ENCODE measurements around the gene CHRD.
"Not testable (repeated sequence)": the region's sequence is repeated elsewhere in the genome, so short reads cannot be mapped to it uniquely, and the experiment has no call there.

CHRD gene

DNA sequence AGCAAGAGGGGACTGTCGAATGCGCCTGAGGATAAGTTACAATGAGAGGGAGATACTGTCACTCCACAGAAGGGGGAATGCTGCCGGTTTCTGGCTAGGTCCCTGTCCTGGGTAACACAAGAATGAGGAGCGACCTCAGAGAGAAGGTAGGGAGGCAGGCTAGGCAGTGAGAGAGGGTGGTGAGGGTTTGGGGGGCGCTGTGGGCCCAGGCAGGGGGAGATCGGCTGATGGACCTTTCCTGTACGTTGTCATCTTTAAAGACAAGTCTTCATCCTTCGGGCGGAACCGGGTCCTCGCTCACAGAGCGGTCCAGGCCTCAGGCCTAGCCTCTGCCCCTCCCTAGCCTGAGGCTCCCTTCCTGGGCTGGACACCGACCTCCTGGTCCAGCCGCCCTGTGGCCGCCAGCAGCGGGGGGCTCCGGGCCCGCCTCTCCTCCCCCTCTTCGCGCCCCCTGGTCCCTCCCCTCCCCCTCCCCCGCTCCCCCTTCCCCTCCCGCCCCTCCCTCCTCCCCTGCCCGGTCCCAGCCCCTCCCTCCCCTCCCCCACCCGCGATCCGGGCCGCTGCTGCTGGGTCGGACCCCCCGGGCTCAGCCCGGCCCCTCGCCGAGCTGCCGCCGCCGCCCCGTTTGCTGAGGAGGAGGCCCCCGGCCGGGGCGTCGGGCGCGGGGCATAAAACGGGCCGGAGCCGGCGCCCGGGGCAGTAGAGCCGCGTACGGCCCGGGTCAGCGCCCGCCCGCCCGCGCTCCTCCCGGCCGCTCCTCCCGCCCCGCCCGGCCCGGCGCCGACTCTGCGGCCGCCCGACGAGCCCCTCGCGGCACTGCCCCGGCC lies at the start of gene CHRD:
CHRD (plus strand) TSS at position 697 of the 827 bp plus-strand sequence. CDS start 265 bp downstream, outside the sequence.
- DNase-seq = no peak

DNA sequence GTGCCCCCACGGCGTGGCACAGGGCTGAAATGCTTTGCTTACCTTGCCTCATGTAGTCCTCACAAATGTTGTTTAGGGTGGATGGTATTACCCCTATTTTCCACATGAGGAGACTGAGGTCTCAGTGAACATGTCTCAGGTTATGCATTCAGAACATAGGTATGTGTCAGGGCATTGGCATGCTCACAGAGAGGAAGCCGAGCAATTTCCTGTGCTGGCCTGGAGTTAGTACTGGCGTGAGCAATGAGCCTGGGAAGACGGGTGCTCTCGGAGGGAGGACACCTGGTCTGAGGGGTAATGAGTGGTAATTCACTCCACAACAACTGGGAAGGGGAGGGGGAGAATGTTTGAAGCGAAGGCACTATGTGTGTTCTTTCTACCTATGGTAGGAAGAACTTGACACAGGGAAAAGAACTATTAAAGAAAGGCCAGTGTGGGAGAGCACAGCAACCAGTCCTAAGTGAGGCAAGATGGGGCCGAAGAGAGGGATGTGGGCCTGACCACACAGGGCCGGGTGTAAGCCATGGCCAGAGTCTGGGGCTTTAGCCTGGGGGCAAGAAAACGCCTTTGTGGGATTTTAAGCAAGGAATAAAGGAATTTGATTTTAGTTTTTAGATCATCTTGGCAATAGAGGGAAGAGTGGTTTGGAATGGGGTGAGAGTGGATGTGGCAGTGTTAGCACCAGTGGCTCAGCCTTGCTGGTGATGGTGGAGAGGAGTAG lies 47.3 kb upstream of the CHRD start:
- DNase-seq = no peak

DNA sequence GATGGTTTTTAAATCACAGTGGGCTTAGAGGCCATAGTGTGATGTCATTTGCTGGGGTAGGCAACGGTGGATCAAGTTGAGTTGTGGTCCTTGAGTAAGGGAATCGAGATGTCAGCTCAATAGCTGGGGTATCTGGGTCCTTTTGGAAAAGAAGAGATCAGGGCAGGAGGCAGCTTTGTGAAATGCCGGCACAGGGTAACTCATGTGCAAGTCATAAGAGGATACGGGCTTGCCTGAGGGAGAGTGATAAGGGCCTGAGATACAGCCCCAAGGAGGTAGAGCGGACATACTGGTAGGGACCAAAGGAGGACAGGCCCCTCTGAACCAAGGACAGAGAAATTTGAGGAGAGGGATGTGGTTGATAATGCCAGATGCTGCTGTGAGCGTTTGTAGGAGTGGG lies 46.7 kb upstream of the CHRD start:
- DNase-seq = no peak

DNA sequence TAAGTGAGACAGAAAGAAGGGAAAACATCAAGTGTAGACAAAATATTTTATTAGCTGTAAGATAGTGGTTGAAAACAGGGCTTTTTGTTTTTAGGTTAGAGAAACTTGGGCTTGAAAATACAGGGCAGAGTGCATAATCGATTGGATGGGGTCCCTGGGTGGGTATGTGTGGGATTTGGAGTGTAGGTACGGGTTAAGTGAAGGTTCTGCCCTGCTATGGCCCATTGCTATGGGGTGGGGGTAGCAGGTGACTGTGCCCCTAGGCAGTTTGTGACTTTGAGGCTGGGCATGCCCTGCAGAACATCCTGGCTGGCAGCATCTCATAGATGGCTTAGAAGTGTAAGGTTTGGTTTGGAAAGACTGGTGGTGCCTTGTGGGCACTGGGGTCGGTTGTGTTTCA lies 46.2 kb upstream of the CHRD start:
- DNase-seq = no peak

DNA sequence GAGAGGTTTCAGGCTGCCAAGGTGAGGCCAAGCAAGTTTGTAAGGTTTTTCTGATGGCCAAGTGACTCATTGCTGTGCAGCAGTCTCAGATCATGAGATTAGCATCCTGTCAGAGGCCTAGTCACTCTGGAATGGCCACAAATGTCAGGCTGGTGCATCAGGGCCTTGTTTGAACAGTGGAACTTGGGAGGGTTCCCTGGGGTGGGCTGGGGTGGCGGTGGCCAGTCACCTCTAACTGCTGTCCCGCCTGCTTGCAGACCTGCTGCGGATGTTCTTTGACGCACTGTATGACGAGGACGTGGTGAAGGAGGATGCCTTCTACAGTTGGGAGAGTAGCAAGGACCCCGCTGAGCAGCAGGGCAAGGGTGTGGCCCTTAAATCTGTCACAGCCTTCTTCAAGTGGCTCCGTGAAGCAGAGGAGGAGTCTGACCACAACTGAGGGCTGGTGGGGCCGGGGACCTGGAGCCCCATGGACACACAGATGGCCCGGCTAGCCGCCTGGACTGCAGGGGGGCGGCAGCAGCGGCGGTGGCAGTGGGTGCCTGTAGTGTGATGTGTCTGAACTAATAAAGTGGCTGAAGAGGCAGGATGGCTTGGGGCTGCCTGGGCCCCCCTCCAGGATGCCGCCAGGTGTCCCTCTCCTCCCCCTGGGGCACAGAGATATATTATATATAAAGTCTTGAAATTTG lies 45.2 kb upstream of the CHRD start:
- no peak for DNase-seq

DNA sequence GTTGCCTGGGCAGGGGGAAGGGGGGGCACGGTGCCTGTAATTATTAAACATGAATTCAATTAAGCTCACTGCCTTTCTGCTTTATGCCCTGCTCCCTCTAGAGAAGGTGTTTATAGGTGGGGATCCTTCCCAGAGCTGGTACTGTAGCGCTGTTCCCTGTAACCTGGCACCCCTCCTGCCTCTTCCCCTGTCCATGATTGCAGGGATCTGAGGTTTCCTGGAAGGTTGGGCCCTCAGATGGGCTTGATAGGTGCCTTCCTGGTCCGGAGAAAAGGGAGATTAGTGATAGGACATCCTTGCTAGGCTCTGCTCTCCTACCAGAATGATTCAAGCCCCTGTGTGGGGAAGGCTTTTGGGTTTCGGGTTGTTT lies 44.6 kb upstream of the CHRD start:
- no peak for DNase-seq

DNA sequence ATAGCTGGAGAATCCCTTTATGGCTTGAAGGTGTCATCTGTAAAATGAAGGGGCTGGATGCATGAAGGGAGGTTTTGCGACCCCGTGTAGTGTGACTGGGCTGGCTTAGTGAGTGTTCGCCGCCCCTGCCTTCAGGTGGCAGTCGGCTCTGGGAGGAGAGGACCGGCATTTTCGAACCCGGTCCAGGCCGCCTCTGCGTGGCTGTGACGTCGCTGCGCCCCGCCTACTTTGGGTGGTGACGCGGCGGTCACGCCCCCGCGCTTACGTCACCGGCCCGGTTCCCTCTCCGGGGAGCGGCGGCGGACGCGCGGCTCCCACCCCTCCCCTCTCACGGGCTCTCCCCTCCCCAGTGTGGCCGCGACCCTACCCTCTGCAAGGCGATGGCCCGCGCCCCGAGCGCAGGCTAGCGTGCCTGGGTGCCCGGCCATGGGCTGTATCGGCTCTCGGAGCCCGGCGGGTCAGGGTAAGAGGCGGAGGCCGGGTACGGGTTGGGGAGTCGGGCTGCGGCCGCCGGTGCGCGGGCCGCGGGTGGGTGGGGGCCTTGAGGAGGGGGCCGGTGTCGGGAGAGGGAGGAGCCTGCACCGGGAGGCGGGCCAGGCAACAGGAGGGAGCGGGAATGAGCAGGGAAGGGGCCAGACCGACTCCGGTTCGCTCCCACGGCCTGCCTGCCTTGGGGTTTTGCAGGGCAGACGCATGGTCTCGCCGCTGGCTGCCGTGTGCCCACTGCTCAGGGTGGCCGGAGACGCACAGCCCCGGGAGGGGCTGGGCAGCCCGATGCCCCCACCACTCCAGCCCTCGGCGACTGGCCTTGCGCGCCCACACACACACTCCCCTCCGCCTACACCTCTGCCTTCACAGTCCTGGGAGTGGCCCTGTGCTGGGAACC lies 44.0 kb upstream of the CHRD start:
- peak; percentile 23 for DNase-seq

DNA sequence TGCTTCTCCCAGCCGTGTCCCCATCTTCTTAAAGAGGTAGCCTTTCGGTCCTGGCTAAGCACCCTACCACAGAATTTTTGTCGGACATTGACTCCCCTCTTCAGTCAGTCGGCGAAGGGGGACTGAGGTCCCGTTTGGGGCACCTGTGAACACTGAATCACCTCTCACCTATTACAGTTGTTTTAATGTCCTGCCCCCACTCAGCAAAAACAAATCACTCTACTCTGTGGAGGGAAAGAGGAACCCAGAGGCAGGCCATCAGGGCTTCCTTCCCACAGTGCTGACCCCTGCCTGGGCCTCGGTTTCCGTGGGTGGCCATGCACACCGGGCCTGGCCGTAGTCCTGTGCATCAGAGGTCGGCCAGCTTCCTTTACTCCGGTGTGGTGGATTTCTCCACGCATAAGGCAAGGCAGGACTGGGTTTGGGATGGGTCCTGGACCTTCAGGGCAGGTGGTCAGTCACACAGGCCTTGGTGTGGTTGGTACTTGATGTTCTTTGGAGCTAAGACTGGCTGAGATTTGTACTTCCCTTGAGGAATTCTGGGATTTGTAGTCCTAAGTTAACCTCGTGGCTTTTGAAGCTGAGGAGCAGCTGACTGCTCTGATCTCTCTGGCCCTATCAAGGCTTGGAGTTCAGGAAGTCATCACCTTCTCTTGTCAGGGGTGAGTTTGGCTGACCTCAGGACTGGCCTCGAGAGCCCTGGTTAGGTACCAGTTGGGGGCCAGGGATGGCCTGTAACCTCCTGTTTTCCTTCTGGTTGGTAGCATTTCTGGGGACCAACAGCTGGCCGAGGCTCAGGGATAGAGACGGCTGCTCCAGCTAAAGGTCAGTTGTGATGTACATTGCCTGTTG lies 43.1 kb upstream of the CHRD start:
- DNase-seq = no peak

DNA sequence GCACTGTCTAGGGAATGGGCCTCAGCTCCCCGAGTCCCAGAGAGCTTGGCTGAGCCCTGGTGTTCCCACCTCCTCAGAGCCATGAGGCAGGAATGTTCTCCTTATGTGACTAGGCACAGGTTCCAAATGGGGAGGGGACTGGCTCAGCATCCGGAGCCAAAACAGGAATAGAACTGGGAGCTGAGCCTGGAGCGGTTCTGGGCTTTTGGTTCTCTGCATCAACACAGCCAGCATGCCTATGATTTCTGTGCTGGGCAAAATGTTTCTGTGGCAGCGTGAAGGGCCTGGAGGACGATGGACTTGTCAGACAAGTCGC lies 42.5 kb upstream of the CHRD start, which contains the start of gene FAM131A:
FAM131A (plus strand) TSS at position 202 of the 316 bp plus-strand sequence; CDS start at position 233, 31 bp downstream.
- DNase-seq = no peak

DNA sequence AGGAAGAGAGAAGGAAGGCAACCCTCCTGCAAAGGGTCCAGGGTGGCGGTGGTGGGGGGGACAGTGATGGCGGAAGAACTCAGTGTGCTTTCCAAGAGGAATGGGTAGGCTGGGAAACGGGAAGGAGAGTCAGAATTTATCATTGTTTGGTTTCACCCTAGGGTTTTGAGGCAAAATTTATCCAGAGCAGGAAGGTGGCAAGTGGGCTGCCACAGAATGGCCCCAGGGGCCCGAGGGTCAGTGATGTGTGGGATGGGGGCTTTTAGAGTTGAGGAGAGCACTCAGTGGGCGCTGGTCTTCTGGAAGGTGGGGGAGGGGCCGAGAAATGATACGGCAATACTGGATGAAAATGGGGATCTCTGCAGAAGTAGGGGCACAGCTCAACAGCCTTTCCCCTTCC lies 41.9 kb upstream of the CHRD start:
- DNase-seq = no peak

DNA sequence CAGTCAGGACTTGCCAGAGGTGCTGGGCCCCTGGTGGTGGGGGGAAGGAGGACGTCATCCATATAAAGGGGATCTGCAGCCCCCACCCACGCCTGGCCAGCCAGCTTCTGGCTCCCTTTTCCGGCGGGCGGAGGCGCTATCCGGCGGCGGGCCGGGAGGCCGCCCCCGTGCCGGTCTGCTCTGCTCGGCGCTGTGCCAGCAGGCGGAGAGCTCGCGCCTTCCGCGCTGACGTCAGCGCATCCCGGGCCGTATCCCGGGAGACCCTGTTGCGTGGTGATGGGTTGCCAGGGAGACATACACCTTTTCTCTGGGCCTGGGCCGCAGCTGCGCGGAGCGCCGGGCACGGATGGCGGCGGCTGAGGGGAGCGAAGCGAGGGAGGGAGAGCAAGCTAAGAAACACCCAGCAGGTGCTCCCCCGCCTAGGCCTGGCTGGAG lies 41.3 kb upstream of the CHRD start:
- DNase-seq = peak; percentile 81

DNA sequence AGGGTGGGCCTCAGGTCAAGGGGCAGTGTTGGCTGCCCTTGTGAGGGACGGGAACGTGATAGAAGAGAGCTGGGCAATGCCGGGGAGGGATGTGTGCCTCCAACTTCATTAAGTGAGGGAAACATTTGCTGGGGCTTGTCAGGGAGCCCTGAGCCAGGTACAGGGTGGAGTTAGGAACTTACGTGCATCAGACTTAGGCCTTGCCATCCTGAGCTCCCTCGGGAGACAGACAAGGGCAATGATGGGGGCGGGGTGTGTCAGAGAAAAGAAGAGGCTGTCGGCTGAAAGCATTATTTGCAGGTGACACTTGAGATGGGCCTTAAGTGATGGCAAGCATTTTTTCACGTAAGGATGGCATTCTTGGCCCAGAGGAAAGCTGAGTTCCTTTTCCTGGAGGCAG lies 40.9 kb upstream of the CHRD start:
- DNase-seq = no peak

DNA sequence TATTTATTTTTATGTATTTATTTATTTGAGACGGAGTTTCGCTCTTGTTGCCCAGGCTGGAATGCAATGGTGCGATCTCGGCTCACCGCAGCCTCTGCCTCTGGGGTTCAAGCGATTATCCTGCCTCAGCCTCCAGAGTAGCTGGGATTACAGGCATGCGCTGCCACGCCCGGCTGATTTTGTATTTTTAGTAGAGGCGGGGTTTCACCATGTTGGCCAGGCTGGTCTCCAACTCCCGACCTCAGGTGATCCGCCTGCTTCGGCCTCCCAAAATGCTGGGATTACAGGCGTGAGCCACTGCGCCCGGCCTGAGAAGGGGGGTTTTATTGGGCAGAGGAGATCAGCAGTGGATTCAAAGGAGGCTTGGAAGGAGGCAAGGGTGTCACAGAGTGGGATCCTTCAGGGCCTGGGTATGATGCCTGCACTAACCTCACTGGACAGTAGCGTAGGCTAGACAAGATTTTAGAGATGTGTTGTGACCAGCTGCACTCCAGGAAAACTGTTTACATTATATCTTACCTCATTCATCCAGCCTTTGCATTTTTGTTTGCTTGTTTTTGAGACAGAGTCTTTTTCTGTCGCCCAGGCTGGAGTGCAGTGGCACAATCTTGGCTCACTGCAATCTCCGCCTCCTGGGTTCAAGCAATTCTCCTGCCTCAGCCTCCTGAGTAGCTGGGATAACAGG lies 40.3 kb upstream of the CHRD start:
- not testable (repeated sequence) for DNase-seq

DNA sequence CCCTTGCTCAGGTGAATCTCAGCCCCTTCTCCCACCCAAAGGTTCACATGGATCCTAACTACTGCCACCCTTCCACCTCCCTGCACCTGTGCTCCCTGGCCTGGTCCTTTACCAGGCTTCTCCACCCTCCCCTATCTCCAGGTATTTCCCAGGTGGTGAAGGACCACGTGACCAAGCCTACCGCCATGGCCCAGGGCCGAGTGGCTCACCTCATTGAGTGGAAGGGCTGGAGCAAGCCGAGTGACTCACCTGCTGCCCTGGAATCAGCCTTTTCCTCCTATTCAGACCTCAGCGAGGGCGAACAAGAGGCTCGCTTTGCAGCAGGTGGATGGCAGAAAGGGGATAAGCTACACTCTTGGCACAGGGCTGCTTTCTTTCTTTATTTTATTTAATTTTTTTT lies 37.9 kb upstream of the CHRD start:
- no peak for DNase-seq

DNA sequence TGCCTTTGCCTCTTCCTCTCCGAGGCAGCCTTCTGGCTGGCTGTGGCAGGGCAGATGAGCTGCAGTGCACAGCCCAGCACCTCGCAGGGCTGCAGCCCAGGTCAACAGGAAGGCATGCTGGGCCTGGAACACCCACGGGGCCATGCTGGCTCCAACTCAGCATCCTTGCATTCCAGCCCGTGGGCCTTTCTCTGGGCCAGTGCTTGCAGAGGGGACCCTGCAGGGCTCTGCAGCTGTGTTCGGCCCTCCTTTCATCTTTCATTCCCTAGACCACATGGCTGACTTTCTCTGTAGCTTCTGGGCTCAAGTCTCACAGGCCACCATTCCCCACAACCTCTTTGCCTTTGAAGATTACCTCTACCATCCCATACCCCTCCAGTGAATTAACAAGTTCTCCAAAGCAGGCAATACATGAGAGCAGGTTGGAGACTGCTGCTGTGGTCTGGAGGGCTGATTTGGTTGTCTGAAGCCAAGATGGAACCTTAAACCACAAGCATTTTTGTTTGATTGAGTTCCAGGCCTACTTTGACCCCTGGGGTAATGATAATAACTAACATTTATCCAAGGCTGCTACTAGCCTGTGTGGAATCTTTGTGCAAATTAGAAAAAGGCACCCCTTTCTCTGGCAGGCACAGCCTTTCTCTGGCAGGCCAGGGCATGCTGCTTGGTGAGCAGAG lies 36.5 kb upstream of the CHRD start:
- DNase-seq = no peak

DNA sequence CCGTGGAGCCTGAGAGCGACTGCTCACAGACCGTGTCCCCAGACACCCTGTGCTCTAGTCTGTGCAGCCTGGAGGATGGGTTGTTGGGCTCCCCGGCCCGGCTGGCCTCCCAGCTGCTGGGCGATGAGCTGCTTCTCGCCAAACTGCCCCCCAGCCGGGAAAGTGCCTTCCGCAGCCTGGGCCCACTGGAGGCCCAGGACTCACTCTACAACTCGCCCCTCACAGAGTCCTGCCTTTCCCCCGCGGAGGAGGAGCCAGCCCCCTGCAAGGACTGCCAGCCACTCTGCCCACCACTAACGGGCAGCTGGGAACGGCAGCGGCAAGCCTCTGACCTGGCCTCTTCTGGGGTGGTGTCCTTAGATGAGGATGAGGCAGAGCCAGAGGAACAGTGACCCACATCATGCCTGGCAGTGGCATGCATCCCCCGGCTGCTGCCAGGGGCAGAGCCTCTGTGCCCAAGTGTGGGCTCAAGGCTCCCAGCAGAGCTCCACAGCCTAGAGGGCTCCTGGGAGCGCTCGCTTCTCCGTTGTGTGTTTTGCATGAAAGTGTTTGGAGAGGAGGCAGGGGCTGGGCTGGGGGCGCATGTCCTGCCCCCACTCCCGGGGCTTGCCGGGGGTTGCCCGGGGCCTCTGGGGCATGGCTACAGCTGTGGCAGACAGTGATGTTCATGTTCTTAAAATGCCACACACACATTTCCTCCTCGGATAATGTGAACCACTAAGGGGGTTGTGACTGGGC lies 35.1 kb upstream of the CHRD start:
- DNase-seq = no peak

DNA sequence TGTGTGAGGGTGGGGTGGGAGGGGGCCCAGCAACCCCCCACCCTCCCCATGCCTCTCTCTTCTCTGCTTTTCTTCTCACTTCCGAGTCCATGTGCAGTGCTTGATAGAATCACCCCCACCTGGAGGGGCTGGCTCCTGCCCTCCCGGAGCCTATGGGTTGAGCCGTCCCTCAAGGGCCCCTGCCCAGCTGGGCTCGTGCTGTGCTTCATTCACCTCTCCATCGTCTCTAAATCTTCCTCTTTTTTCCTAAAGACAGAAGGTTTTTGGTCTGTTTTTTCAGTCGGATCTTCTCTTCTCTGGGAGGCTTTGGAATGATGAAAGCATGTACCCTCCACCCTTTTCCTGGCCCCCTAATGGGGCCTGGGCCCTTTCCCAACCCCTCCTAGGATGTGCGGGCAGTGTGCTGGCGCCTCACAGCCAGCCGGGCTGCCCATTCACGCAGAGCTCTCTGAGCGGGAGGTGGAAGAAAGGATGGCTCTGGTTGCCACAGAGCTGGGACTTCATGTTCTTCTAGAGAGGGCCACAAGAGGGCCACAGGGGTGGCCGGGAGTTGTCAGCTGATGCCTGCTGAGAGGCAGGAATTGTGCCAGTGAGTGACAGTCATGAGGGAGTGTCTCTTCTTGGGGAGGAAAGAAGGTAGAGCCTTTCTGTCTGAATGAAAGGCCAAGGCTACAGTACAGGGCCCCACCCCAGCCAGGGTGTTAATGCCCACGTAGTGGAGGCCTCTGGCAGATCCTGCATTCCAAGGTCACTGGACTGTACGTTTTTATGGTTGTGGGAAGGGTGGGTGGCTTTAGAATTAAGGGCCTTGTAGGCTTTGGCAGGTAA lies 34.3 kb upstream of the CHRD start:
- peak; percentile 45 for DNase-seq

DNA sequence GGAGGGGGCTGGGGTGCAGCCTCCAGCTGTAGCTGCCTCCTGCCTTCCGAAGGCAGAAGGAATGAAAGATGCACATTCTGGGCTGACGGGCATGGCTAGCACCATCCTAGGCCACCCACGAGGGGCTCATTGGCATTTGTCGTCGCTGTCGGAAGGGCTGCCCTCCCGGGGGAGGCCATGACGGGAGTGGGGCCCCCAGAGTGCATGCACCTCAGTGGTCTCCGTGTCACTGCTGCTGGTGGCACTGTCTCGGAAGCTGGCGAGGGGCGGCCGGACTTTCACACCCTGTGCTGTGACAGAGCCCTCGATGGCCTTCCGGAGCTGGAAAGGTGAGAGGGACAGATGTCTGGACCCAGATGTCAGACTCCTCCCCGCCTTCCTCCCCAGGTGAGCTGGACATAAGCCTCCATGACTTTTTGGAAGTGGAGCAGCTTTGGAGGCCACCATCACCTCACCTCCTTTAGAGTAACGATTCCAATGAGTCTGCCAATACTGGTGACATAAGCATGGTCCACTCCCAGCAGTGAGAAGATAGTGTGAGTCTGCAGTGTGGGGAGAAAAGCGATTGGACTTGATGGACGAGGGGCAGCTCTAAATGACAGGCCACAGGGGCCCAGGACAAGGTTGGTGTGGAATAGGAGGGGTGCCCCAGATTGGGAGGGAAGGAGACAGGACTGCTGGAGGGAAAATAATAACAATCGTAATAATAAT lies 33.2 kb upstream of the CHRD start:
- no peak for DNase-seq

Data from NCI-H2081 treated with DMSO at 0.1 percent for 48 hours (cell line).